Right lobe of liver (tissue), 4 donors: ENCODE measurements around the gene C2orf92.

ENCODE experiments used
- POLR2A ChIP-seq: fragments of 450-650 bp; IDR thresholded peaks from one replicate; pipeline ENCODE4 v1.6.1; 2017; ENCODE audit warnings: antibody characterized with exemption, mild to moderate bottlenecking
- TF ChIP-seq, protein P1 (sequence below), 4 donors: fragments of 200-600 bp in 3 of 4; fragments of 450-650 bp in 1 of 4; IDR thresholded peaks; one replicate each; pipeline versions ENCODE4 v1.5.1 to v1.8.0; 2016 to 2022; ENCODE audit warnings: antibody characterized with exemption in 4 of 4, mild to moderate bottlenecking in 2 of 4
- donor health status: DM: no; HTN: no; CAD: no.
- donor health status: DM: no; HTN: no; CAD: no.
- donor health status: DM: no; HTN: yes; CAD: no.

DNA sequence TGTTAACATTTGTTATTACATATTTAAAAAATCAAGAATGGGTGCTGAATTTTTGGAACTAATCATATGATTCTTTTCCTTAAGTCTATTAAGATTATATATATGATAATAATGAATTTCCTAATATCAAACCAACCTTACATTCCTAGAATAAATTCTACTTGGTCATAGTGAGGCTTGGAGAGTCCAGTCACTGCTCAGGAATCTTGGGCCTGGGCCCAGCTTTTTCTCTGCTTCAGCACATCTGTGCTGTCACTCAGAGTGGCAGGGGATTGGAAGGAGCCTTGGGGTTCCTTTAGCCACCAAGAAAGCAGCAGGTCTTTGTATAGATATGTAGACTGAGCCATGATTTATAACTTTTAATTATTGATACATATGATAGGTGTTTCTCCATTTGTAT, 24.0 kb downstream of the C2orf92 start:
- TF ChIP-seq, protein P1, sequence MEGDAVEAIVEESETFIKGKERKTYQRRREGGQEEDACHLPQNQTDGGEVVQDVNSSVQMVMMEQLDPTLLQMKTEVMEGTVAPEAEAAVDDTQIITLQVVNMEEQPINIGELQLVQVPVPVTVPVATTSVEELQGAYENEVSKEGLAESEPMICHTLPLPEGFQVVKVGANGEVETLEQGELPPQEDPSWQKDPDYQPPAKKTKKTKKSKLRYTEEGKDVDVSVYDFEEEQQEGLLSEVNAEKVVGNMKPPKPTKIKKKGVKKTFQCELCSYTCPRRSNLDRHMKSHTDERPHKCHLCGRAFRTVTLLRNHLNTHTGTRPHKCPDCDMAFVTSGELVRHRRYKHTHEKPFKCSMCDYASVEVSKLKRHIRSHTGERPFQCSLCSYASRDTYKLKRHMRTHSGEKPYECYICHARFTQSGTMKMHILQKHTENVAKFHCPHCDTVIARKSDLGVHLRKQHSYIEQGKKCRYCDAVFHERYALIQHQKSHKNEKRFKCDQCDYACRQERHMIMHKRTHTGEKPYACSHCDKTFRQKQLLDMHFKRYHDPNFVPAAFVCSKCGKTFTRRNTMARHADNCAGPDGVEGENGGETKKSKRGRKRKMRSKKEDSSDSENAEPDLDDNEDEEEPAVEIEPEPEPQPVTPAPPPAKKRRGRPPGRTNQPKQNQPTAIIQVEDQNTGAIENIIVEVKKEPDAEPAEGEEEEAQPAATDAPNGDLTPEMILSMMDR (IDR thresholded peaks at IDR 0.05), result no peak
- TF ChIP-seq POLR2A, result no peak
